Left lung (tissue), 10 donors: ENCODE results near the gene SLC2A1. TPM values are rescaled to one million over a fixed set of nuclear protein-coding genes. Genes with fewer than 3 reads are reported as not detected.

Experiments
- ATAC-seq: fragments of 200-7000 bp; cut with Tn5 transposase; one replicate; pipeline ENCODE4 v1.9.1; 2020; ENCODE audit warnings: moderate library complexity
- DNase-seq, 4 donors: peaks; one replicate each; pipeline ENCODE4 v3.0.0-alpha.2; 2013 to 2020
- H3K27ac ChIP-seq, 2 donors: fragments of 200-600 bp; sonication (generic) in 1 of 2; one replicate each; pipeline versions ENCODE4 v1.5.0 to v1.8.0; 2020 to 2021
- H3K27me3 ChIP-seq, 2 donors: fragments of 200-600 bp; sonication (generic) in 1 of 2; one replicate each; pipeline versions ENCODE4 v1.5.0 to v1.8.0; 2020 to 2021
- H3K36me3 ChIP-seq, 2 donors: fragments of 200-600 bp; sonication (generic) in 1 of 2; one replicate each; pipeline versions ENCODE4 v1.5.0 to v1.8.0; 2020 to 2021
- H3K4me1 ChIP-seq, 2 donors: fragments of 200-600 bp; one replicate each; pipeline ENCODE4 v1.8.0; 2021
- H3K4me3 ChIP-seq, 2 donors: fragments of 200-600 bp; sonication (generic) in 1 of 2; one replicate each; pipeline versions ENCODE4 v1.5.0 to v1.8.0; 2020 to 2021; ENCODE audit warnings: mild to moderate bottlenecking in 1 of 2
- H3K9me3 ChIP-seq, 2 donors: fragments of 200-600 bp; sonication (generic) in 1 of 2; one replicate each; pipeline versions ENCODE4 v1.5.0 to v1.8.0; 2020 to 2021
- CTCF ChIP-seq, 2 donors: fragments of 200-600 bp; sonication (generic) in 1 of 2; IDR thresholded peaks; one replicate each; pipeline versions ENCODE4 v1.5.0 to v1.8.0; 2021; ENCODE audit warnings: antibody characterized with exemption in 2 of 2
- intact Hi-C, 2 donors: fragments of 100-400 bp; cut with DNase I; formaldehyde crosslinking; loops; one replicate each; pipeline versions ENCODE4 v1.11.2 to v1.14.2; 2022
- polyA plus RNA-seq, 6 donors: library from polyadenylated mRNA; unstranded; fragments of 120-200 nt; gene quantifications; one replicate each; pipeline ENCODE4 v1.2.1, GENCODE V29; 2013; ENCODE audit not compliant: insufficient read length in 6 of 6
- total RNA-seq, 2 donors: library from RNA; stranded (reverse); fragmentation: NEBNext Ultra II Directional; extraction: Animal tissue kit (Norgen Biotek cat#: 25700); gene quantifications; one replicate each; pipeline ENCODE4 v1.2.1, GENCODE V29; 2021
- donor health status: DM: no; HTN: yes; CAD: no.
- donor health status: DM: no; HTN: no; CAD: no.

Gene SLC2A1
- total and polyA plus RNA-seq, 8 donors = 10.5 to 109 (median 48.0) TPM

- Histone ChIP-seq H3K27me3 (no peaks in the 10 kb centered on the region), H3K4me3 (no peak overlapping the region), H3K27ac (no peak overlapping the region), H3K9me3 (no peaks in the 10 kb centered on the region), H3K4me1 (no peaks in the 10 kb centered on the region), H3K36me3 (no peaks in the 10 kb centered on the region)
- peak; percentile 28 for ATAC-seq
- no peak for TF ChIP-seq CTCF (IDR thresholded peaks at IDR 0.05)
- intact Hi-C loops = no loop called here
- DNase-seq = peak in 2 of 4 donors; percentile 93 to 96
These were observed 13.2 kb upstream of the SLC2A1 start for GRCh38 chr1:42971841-42972291.

GRCh38 chr1:42970143-42970542 is 11.5 kb upstream of the SLC2A1 start:
- ATAC-seq = no peak
- intact Hi-C loops = no loop called here
- no peak overlapping the region for H3K27ac ChIP-seq
- TF ChIP-seq CTCF (IDR thresholded peaks at IDR 0.05) = no peak
- H3K4me3 ChIP-seq = no peak overlapping the region
- no peaks in the 10 kb centered on the region for H3K9me3 ChIP-seq
- no peak for DNase-seq
- H3K36me3 ChIP-seq = no peaks in the 10 kb centered on the region
- no peaks in the 10 kb centered on the region for H3K4me1 ChIP-seq
- no peaks in the 10 kb centered on the region for H3K27me3 ChIP-seq

GRCh38 chr1:42968654-42969053 is 10.0 kb upstream of the SLC2A1 start:
- H3K27ac ChIP-seq = no peak overlapping the region
- intact Hi-C loops = no loop called here
- H3K27me3 ChIP-seq = peaks cover 0 to 4% of the 10 kb centered on the region in 2 donors
- DNase-seq = no peak
- H3K4me1 ChIP-seq = no peaks in the 10 kb centered on the region
- no peaks in the 10 kb centered on the region for H3K9me3 ChIP-seq
- ATAC-seq = no peak
- TF ChIP-seq CTCF (IDR thresholded peaks at IDR 0.05) = no peak
- no peaks in the 10 kb centered on the region for H3K36me3 ChIP-seq
- H3K4me3 ChIP-seq = no peak overlapping the region

GRCh38 chr1:42966688-42967612 is 8.3 kb upstream of the SLC2A1 start:
- ATAC-seq (peak; percentile 90), DNase-seq (peak in 2 of 4 donors; percentile 61 to 82)
- intact Hi-C loops = no loop called here
- H3K4me1 ChIP-seq = peaks cover 0 to 4% of the 10 kb centered on the region in 2 donors
- H3K27ac ChIP-seq = no peak overlapping the region
- no peak for TF ChIP-seq CTCF (IDR thresholded peaks at IDR 0.05)
- H3K36me3 ChIP-seq = no peaks in the 10 kb centered on the region
- no peaks in the 10 kb centered on the region for H3K9me3 ChIP-seq
- H3K27me3 ChIP-seq = peaks cover 0 to 21% of the 10 kb centered on the region in 2 donors
- H3K4me3 ChIP-seq = no peak overlapping the region

GRCh38 chr1:42965378-42965777 is 6.7 kb upstream of the SLC2A1 start:
- ATAC-seq (no peak), DNase-seq (no peak)
- no peak overlapping the region for H3K4me3 ChIP-seq
- no peak overlapping the region for H3K27ac ChIP-seq
- no peaks in the 10 kb centered on the region for H3K9me3 ChIP-seq
- intact Hi-C loops = no loop called here
- TF ChIP-seq CTCF (IDR thresholded peaks at IDR 0.05) = no peak
- H3K4me1 ChIP-seq = peaks cover 0 to 4% of the 10 kb centered on the region in 2 donors
- peaks cover 0 to 36% of the 10 kb centered on the region in 2 donors for H3K27me3 ChIP-seq
- H3K36me3 ChIP-seq = no peaks in the 10 kb centered on the region
